ENCODE data around the gene WFDC1.

Gene WFDC1

DNA sequence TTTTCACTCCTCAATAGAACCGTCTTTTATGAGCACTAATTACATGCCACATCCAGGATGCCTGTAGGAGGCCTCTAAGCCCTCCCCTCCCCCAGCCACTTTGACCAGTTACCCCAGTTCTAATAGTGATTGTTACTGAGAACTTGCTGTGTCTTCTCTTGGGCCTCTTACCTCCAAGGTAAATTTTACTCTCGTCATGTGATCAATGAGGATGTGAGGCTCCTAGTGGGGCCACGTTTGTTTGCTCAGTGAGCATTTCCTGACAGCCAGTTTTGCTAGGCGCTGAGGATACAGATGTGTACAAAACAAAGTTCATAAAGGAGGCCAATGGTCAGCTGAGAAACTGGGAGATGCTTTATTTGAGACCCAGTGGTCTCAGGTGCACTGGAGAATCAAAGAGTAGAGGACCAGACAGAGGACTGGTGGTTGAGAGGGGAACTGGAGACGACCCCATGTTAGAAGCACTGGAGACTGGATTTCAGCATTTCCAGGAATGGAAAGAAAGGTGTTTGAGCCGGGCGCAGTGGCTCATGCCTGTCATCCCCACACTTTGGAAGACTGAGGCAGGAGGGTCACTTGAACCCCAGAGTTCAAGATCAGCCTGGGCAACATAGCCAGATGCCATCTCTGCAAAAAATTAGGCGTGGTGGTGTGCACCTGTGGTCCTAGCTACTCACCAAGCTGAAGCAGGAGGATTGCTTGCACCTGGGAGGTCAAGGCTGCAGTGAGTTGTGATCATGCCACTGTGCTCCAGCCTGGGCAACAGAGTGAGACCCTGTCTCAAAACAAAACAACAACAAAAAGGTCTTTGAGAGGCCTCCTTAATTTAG lies 76.3 kb downstream of the WFDC1 start:
- no peak for DNase-seq (ENCODE audit: low read depth in 1 of 2, low spot score in 1 of 2)

DNA sequence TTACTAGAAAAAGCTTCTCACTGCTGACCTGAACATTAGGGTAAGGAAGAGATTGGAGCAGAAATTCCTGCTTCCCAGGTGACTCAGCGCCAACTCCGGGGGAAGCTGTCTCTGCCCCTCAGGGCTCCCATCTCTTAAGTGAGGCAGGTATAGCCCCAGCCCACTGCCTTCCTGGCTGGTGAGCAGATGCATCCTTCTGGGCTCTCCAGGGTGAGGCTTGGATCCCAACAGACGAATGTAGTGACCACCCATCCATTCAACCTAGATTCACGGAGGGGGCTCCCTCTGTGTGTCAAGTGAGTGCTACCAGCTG lies 76.8 kb downstream of the WFDC1 start:
- no peak for DNase-seq (ENCODE audit: low read depth in 1 of 2, low spot score in 1 of 2)

DNA sequence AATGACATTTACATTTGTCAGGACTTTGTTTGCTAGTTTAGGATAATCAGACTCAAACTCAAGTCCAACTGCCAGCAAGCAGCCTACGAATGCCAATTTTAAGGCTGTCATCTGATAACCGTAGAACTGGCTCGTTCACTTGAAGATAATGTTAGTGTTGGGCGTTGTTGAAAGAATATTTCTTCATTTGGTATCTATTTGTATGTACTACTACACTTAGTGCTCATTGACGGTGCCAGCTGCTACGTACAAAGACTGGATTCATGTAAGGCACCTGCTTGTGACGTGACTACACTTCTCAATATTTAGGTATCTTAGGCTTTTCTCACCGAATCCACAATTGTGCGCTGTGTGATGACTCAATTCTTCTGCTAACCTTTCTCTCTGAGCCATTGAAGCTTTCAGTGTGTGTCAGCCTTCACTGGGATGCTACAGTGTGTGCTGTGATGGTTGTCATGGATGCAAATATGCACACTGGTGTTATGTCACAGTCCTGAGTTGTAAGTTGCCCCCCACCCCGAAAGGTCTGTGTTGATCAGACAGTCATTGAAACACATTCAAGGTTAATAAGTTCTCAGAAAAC lies 79.3 kb downstream of the WFDC1 start:
- DNase-seq (ENCODE audit: low read depth in 1 of 2, low spot score in 1 of 2), result no peak

DNA sequence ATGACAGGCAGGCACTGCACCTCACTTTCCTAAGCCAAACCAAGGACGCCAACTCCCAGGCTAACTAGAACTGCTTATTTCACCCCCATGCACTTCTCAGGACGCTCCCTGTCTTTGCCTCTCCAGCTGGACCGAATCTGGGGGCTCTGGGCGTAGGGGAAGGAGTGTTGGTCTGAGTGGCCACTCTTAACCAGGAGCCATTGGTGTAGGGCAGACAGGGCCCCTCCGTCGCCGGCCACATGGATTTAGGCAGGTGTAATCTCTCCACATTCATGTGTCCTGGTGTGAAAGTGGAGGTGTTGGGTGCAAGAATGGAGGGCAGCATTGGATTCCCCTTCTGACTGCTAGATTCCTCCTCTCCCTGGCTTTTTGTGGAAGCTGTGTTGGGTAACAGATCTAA lies 83.4 kb downstream of the WFDC1 start:
- DNase-seq (ENCODE audit: low read depth in 1 of 2, low spot score in 1 of 2), result no peak

GRCh38 chr16:84378567-84378966 lies 83.9 kb downstream of the WFDC1 start:
- no peak for DNase-seq (ENCODE audit: low read depth in 1 of 2, low spot score in 1 of 2)

- DNase-seq (ENCODE audit: low read depth in 1 of 2, low spot score in 1 of 2), result no peak
These were observed 84.5 kb downstream of the WFDC1 start for GRCh38 chr16:84379008-84379708.

Measured in activated CD4-positive, alpha-beta T cell treated with anti-CD3 and anti-CD28 coated beads, Interleukin-2, amount 50 U/mL, for 24 hours (primary cell).